K562 (cell line): ENCODE data around the gene APOA1.

Experiments used
- EZH2 ChIP-seq: IDR thresholded peaks from 2 replicates; pipeline ENCODE4 v1.6.1; 2012; ENCODE audit warnings: low read depth, mild to moderate bottlenecking, inconsistent platforms, low read length, borderline replicate concordance
- POLR2A ChIP-seq: fragments of 450-650 bp; conservative IDR thresholded peaks from 2 replicates; pipeline ENCODE4 v1.6.1; 2016
- SMARCA5 ChIP-seq: fragments of 450-650 bp; IDR thresholded peaks from 2 replicates; pipeline ENCODE4 v1.6.1; 2016
- SMC3 ChIP-seq: conservative IDR thresholded peaks from 2 replicates; pipeline ENCODE4 v1.6.1; 2011; ENCODE audit warnings: low read depth, low read length, improper control_type of control experiment; ENCODE audit not compliant: insufficient read depth
- TEAD4 ChIP-seq, 2 experiments: sonication (generic) in 1 of 2; formaldehyde crosslinking in 1 of 2; IDR thresholded peaks; 2 replicates each; pipeline versions ENCODE4 v1.6.1 to v1.8.0; 2012 to 2022; ENCODE audit warnings: borderline replicate concordance in 1 of 2, inconsistent platforms in 1 of 2, low read length in 1 of 2, mild to moderate bottlenecking in 1 of 2, missing genetic modification reagents in 1 of 2
- TF ChIP-seq, protein P1 (sequence below): fragments of 250-450 bp; sonication (Bioruptor Pico); IDR thresholded peaks from 2 replicates; pipeline ENCODE4 v1.8.0; 2022; ENCODE audit warnings: inconsistent platforms

DNA sequence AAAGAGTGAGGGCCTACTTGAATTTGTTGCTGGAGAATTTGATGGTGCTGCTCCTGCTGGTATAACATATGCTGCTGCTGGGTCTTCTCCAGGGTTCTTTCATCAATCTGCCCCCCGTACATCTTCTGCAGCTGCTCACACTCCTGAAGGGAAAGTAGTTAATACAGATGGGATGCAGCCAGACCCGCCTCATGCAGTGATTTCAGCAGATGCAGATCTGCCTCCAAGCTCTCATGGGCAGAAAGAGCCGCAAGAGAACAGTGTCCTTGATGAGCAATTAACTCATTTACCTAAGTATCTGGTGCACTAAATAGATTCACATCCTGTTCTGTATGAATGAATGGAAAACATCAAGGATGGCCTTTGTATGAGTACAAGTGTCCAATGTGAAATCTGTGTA is 24.8 kb upstream of the APOA1 start:
- TF ChIP-seq TEAD4 (IDR thresholded peaks at IDR 0.05; ENCODE audit: low read length): no peak
- TF ChIP-seq TEAD4 (CRISPR knock-in tag; IDR thresholded peaks at IDR 0.05; ENCODE audit: borderline replicate concordance): no peak
- TF ChIP-seq, protein P1, sequence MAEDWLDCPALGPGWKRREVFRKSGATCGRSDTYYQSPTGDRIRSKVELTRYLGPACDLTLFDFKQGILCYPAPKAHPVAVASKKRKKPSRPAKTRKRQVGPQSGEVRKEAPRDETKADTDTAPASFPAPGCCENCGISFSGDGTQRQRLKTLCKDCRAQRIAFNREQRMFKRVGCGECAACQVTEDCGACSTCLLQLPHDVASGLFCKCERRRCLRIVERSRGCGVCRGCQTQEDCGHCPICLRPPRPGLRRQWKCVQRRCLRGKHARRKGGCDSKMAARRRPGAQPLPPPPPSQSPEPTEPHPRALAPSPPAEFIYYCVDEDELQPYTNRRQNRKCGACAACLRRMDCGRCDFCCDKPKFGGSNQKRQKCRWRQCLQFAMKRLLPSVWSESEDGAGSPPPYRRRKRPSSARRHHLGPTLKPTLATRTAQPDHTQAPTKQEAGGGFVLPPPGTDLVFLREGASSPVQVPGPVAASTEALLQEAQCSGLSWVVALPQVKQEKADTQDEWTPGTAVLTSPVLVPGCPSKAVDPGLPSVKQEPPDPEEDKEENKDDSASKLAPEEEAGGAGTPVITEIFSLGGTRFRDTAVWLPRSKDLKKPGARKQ (CRISPR knock-in tag): no peak
- no peak for TF ChIP-seq POLR2A
- TF ChIP-seq SMARCA5: no peak
- TF ChIP-seq EZH2: no peak
- TF ChIP-seq SMC3: no peak
